Measurements from ENCODE around the gene IFI27L1. TPM values are rescaled to one million over a fixed set of nuclear protein-coding genes. Genes with fewer than 3 reads are reported as not detected.

The IFI27L1 gene
- polyA plus RNA-seq, 1 donor (not counting 4 experiments of a cell fraction or from before 2014, with no cell fraction given) = 17.4 TPM

DNA sequence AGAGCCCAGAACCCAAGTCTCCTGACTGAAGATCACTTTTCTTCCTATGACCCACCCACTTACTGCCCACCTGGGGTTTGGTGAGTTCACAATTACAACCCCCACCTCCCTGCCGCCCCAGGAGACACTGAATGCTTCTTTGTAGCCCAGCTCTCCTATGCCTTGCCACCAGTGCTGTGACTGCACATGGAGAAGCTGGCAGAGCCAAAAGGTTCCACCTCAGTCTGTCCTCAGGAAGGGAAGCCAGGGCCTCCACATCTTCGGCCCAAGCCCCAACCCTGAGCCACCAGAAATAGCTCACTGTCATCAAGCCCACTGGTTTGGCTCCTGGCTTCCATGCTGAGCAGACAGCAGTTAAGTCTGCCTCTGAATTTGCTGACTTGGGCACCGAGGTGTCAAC, 29.3 kb upstream of the IFI27L1 start:
- Histone ChIP-seq H3K4me2 (ENCODE audit: control insufficient read depth, extremely low read depth, insufficient read depth, low read depth, low read length) (no peak overlapping the region), H4K20me1 (ENCODE audit: control insufficient read depth, extremely low read depth, insufficient read depth, low read length) (no peaks in the 10 kb centered on the region), H3K9ac (ENCODE audit: control insufficient read depth, extremely low read depth, insufficient read depth, low read length) (no peak overlapping the region), H3K4me1 (ENCODE audit: control insufficient read depth, extremely low read depth, insufficient read depth, low read length) (no peaks in the 10 kb centered on the region), H3K27me3 (ENCODE audit: control insufficient read depth, extremely low read depth, insufficient read depth, low read length) (no peaks in the 10 kb centered on the region), H3K36me3 (ENCODE audit: control insufficient read depth in 2 of 2, extremely low read depth in 1 of 2, insufficient read depth in 2 of 2, low read length in 2 of 2) (peaks cover 40 to 67% of the 10 kb centered on the region in 2 experiments), H2AFZ (ENCODE audit: control insufficient read depth, low read length) (no peak overlapping the region), H3K27ac (ENCODE audit: control insufficient read depth, insufficient read depth, low read length) (no peak overlapping the region), H3K4me3 (ENCODE audit: control insufficient read depth in 2 of 3, extremely low read depth in 1 of 3, insufficient read depth in 2 of 3, low read depth in 1 of 3, low read length in 3 of 3) (no peak overlapping the region), H3K9me3 (ENCODE audit: control insufficient read depth, low read depth, low read length) (no peaks in the 10 kb centered on the region), H3K9me1 (ENCODE audit: control insufficient read depth, extremely low read depth, insufficient read depth, low read length) (no peaks in the 10 kb centered on the region), H3K79me2 (ENCODE audit: control insufficient read depth, insufficient read depth, low read length) (no peaks in the 10 kb centered on the region)
- dilution Hi-C loops (cut with MboI; ENCODE audit: extremely low pct_ligation_motif_present, low sequenced_read_pairs) = no loop called here
- no peak for DNase-seq (ENCODE audit: low read depth, low spot score)
- TF ChIP-seq, protein P1, sequence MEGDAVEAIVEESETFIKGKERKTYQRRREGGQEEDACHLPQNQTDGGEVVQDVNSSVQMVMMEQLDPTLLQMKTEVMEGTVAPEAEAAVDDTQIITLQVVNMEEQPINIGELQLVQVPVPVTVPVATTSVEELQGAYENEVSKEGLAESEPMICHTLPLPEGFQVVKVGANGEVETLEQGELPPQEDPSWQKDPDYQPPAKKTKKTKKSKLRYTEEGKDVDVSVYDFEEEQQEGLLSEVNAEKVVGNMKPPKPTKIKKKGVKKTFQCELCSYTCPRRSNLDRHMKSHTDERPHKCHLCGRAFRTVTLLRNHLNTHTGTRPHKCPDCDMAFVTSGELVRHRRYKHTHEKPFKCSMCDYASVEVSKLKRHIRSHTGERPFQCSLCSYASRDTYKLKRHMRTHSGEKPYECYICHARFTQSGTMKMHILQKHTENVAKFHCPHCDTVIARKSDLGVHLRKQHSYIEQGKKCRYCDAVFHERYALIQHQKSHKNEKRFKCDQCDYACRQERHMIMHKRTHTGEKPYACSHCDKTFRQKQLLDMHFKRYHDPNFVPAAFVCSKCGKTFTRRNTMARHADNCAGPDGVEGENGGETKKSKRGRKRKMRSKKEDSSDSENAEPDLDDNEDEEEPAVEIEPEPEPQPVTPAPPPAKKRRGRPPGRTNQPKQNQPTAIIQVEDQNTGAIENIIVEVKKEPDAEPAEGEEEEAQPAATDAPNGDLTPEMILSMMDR (optimal IDR thresholded peaks at IDR 0.05 in 1 of 3, IDR thresholded peaks at IDR 0.05 in 1 of 3, conservative IDR thresholded peaks at IDR 0.05 in 1 of 3; ENCODE audit: extremely low read depth in 1 of 3, insufficient read depth in 2 of 3, low read length in 3 of 3) = no peak
- TF ChIP-seq EZH2 (IDR thresholded peaks at IDR 0.05; ENCODE audit: low read length) = no peak
- FAIRE-seq = no peak

DNA sequence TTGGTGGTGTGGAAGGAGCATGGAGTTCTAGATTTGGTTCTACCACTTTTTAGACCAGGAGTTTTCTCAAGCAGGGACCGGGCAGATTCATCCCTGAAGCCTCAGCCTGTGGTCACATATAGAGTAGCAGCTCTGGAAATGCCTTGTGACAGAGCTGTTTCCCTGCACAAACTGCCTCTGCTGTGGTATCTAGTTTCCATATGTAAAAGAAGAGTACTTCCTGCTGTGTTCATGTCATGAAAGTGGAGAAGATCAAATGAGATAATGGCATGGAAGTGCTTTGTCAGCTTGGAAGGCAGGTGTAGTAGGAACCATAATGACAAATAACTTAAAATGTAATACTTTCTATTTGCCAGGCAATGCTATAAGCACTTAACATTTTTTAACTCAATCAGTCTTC, 28.9 kb upstream of the IFI27L1 start:
- Histone ChIP-seq H3K9ac (ENCODE audit: control insufficient read depth, extremely low read depth, insufficient read depth, low read length) (no peak overlapping the region), H3K4me3 (ENCODE audit: control insufficient read depth in 2 of 3, extremely low read depth in 1 of 3, insufficient read depth in 2 of 3, low read depth in 1 of 3, low read length in 3 of 3) (no peak overlapping the region), H3K9me3 (ENCODE audit: control insufficient read depth, low read depth, low read length) (no peaks in the 10 kb centered on the region), H3K4me1 (ENCODE audit: control insufficient read depth, extremely low read depth, insufficient read depth, low read length) (no peaks in the 10 kb centered on the region), H3K79me2 (ENCODE audit: control insufficient read depth, insufficient read depth, low read length) (no peaks in the 10 kb centered on the region), H3K27ac (ENCODE audit: control insufficient read depth, insufficient read depth, low read length) (no peak overlapping the region), H3K9me1 (ENCODE audit: control insufficient read depth, extremely low read depth, insufficient read depth, low read length) (no peaks in the 10 kb centered on the region), H4K20me1 (ENCODE audit: control insufficient read depth, extremely low read depth, insufficient read depth, low read length) (no peaks in the 10 kb centered on the region), H2AFZ (ENCODE audit: control insufficient read depth, low read length) (no peak overlapping the region), H3K36me3 (ENCODE audit: control insufficient read depth in 2 of 2, extremely low read depth in 1 of 2, insufficient read depth in 2 of 2, low read length in 2 of 2) (peaks cover 36 to 68% of the 10 kb centered on the region in 2 experiments), H3K27me3 (ENCODE audit: control insufficient read depth, extremely low read depth, insufficient read depth, low read length) (no peaks in the 10 kb centered on the region), H3K4me2 (ENCODE audit: control insufficient read depth, extremely low read depth, insufficient read depth, low read depth, low read length) (no peak overlapping the region)
- TF ChIP-seq, protein P1 (optimal IDR thresholded peaks at IDR 0.05 in 1 of 3, IDR thresholded peaks at IDR 0.05 in 1 of 3, conservative IDR thresholded peaks at IDR 0.05 in 1 of 3; ENCODE audit: extremely low read depth in 1 of 3, insufficient read depth in 2 of 3, low read length in 3 of 3) = no peak
- no peak for TF ChIP-seq EZH2 (IDR thresholded peaks at IDR 0.05; ENCODE audit: low read length)
- FAIRE-seq (no peak), DNase-seq (ENCODE audit: low read depth, low spot score) (no peak)
- dilution Hi-C loops (cut with MboI; ENCODE audit: extremely low pct_ligation_motif_present, low sequenced_read_pairs) = no loop called here

Measured in keratinocyte (primary cell).